Islet precursor cell (in vitro differentiated cells): ENCODE results near the gene NXPH3.
"Not testable (repeated sequence)": the region's sequence is repeated elsewhere in the genome, so short reads cannot be mapped to it uniquely, and the experiment has no call there.

Source experiments
- DNase-seq: peaks from one replicate; pipeline ENCODE4 v3.0.0-alpha.2; 2018

Gene NXPH3

GRCh38 chr17:49554694-49555494 is 20.8 kb upstream of the NXPH3 start:
- peak; percentile 54 for DNase-seq

DNA sequence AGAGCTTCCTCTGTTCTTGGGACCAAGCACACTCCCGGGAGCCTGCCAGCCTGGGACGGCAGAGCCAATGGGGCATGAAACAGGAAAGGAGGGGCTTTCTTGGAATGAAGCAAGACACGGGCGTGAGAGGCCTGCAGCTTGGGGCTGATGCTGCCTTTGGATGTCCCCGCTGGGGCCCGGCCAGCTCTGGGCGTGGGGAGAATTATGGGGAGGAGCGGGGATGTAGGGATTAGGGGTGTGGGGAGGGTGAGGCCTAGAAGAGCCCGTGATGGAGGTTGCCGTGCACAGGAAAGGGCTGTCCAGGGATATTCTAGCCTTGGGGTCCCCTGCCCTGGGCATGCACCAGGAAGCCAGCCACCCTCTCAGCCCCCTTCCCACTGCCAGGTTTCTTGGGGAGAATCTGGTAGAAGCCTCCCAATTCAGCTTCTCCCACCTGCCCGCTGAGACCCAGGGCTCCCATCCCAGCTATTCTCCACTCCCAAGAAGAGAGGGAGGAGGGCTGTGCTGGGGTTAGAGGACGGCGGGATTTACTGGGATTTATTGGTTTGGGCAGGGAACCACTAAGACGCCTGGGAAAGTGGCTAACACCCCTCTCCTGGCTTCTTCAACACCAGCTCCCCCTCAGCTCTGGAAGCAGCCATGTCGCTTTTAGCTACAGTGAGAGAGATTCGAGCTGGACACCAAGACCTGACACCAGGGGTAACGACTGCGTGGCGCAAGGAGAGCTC is 20.0 kb upstream of the NXPH3 start:
- DNase-seq = peak; percentile 47

GRCh38 chr17:49556223-49556943 is 19.3 kb upstream of the NXPH3 start:
- DNase-seq = peak; percentile 95

GRCh38 chr17:49557312-49558024 is 18.2 kb upstream of the NXPH3 start:
- peak; percentile 85 for DNase-seq

- DNase-seq = no peak
These were observed 11.0 kb upstream of the NXPH3 start for GRCh38 chr17:49564638-49565037.

- no peak for DNase-seq
These were observed 9.7 kb upstream of the NXPH3 start for GRCh38 chr17:49565948-49566491.

DNA sequence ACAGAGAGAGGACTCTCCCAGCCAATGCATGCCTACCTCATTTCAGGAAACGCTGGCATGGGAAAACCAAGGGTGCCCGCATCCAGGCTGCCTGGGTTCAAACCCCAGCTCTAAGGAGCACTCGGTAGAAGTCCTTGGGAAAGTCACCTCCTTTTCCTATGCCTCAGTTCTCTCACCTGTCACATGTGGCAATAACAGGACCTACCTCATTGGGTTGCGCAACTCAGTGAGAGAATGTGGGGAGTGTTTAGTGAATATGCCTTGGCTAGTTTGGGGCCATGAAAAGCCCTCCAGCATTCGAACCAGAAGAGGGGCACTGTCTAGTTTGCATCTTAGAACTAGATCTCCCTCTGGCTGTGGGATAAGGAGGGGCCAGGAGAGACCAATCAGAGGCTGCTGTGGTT is 9.0 kb upstream of the NXPH3 start:
- no peak for DNase-seq

DNA sequence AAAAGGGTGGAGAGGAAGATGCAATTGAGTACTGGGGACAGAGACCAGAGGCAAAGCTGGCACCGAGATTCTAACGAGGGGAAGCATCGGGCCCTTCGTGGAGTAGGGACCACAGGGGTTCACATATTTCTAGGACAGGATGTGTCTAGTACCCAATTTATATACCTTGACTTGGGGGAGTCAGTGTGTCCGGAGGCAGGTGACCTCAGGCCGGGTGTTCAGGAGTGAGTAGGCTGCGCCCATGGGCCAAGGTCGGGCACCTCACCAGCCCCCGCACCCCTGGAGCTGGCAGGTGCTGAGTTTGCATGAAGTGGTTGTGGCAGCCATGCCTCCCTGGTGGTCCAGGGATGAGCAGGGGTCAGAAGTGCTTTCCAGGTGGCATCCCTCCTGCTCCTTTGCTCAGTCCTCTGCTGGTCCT is 8.6 kb upstream of the NXPH3 start:
- no peak for DNase-seq

DNA sequence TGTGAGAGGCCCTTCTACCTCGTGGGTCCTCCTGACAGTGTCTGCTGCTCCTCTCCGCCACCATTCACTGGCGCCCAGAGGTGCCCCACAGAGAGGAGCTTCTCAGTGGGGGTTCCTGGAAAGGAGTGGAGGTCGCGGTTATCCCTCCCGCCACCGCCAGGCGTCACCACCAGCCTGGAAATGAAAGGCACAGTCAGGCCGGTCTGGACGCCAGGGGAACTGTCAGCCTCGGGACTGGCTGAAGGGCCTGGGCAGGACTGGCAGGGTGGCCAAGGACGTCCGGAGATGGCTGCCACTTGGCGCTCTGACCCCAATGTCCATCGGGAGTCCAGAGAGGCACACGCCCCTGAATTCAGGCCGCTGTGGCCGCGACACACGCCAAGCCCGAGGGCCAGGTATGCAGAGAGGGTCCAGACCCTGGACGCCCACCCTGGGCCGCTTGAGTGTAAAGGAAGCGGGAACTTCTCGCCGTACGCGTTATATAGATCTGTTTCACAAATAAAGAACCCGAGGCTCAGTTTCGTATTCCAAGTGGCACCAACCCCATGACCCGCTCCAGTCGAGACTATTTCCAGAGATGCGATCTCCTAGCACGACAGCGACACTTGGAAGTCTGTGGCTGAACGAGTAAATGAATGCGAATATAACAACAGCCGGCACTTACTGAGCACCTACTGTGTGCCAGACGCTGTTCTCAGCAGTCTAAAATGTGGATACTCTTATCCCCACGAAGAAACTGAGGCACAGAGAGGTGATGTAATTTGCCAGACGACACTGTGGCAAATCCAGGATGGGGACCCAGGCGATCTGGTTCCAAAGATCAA is 7.6 kb upstream of the NXPH3 start:
- DNase-seq = peak; percentile 95

- not testable (repeated sequence) for DNase-seq
These were observed 7.0 kb upstream of the NXPH3 start for GRCh38 chr17:49568695-49569047.

- DNase-seq = peak; percentile 53
These were observed 5.0 kb upstream of the NXPH3 start for GRCh38 chr17:49570540-49571242.

DNA sequence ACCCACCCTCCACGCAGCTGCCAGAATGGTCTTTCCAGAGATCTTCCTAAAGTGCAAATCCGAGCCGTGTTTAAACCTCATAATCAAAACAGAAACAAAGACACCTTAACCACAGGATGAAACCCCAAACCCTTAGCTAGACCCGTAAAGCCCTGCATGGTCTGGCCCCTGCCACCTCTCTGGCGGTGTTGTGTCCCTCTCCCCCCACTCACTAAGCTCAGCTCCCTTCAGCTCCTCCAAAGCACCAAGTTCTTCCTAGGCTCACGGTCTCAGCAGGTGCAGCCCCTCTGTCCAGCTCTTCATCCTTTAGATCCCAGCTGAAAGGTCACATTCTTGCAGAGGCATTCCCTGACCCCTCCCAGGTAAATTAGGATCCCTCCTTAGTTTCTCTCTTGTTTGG is 4.4 kb upstream of the NXPH3 start:
- DNase-seq = no peak

DNA sequence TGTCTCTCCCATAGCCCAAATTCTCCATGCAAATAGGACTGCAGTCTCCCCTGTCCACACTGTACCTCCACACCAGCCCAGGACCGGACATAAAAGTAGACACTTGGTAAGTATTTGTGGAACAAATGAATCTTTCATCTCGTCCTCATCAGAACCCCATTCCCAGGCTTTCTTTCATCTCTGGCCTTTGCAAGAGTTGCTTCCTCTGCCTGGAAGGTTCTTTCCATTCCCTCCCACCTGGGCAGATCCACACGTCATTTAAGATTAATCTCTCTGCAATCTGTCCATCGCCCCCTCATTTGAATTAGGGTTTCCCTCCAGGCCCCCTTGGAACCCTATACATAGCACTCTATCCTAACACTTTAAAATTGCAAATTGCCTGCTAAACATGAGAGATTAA is 3.9 kb upstream of the NXPH3 start:
- DNase-seq = no peak

GRCh38 chr17:49572226-49572625 is 3.4 kb upstream of the NXPH3 start:
- no peak for DNase-seq

DNA sequence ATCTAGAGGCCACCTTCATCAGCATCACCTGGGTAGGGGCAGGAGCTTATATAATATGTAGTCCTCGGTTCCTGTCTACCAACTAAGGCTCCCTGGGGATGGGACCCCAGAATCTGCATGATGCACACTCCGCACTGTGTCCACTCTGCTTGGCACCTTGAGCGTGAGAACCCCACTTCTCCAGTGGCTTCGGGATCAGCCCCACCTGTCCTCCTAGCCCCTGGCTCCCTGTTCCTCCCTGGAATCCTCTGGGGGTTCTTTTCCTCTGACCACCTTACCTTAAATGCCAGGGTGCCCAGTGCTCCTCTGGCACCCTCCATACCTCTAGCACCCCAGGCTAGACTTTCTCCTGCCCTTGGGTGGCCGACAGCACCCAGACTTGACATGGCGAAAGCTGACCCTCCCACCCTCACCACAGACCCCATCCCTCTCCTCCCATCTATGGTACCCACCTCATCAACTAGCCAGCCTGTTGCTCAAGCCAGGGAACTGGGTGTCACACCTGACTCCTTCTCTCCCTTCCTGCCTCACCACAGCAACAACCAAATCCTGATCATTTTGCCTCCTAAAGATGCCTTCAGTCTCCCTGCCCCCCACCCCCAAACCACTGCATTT is 2.8 kb upstream of the NXPH3 start:
- no peak for DNase-seq

- no peak for DNase-seq
These were observed 2.0 kb upstream of the NXPH3 start for GRCh38 chr17:49573510-49574322.

DNA sequence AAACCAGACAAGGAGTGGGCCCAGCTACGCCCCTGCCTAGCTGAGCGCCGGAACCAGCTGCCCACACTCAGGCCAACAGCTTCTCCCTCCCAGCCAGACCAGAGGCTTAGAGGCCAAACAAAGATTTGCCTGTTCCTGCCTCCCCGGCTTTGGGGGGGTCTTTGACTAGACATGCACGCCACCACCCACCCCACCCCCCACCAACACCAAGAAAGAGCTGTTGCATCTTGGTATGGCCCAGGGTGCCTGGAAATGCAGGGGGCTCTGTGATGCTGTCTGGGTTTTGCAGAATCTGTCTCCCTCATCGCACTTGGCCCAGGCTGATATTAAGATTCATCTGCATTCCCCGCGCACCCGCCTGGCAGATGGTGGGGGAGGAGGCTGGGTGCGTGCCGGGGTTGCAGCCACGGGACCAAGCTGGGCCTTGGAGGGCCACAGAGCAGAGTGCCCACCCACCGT is 1.3 kb upstream of the NXPH3 start:
- DNase-seq = peak; percentile 56

DNA sequence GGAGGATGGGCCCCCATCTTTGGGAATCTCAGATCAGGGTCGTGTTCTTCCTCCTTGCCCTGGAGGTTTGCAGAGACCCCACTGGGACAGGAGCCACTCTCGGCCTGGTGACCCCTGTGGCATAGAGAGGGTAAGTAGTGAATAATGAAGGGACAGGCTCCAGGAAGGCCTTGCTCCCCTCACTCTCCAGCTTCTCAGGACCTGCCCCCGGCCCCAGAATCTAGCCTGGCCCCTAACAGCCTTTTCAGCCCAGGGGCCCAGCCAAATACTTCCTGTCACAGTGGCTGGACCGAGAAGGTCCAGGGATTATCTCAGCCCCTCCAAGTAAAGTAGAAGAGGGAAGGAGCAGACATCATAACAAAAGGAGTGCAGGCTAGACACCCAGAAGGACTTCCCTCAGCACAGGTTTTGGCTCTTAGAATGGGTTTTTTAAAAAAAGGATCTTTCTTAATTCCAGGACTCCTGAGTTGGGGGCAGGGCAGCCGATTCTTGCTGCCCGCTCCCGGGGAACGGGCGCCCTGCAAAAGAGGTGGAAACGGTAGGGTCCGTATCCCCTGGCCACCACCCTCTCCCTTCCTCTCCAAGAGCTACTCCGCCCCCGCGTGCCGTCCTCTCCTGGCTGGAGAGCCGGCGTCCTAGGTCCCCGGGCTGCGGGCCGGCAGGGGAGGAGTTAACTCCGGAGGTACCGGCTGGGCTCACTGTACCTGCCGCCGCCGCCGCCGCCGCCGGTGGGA is 559 bp upstream of the NXPH3 start:
- DNase-seq = no peak
